C4-2B (cell line): ENCODE data around the gene ATP8B1.

ENCODE experiments used
- CTCF ChIP-seq: fragments of 450-650 bp; conservative IDR thresholded peaks from 2 replicates; pipeline ENCODE4 v1.5.1; 2017; ENCODE audit warnings: mild to moderate bottlenecking
- ZFX ChIP-seq: fragments of 450-650 bp; IDR thresholded peaks from 2 replicates; pipeline ENCODE4 v1.6.1; 2017

GRCh38 chr18:57668021-57668420, 135.1 kb downstream of the ATP8B1 start:
- no peak for TF ChIP-seq CTCF
- TF ChIP-seq ZFX, result no peak
